CD4-positive, CD25-positive, alpha-beta regulatory T cell (primary cell): Measurements from ENCODE around the gene ARL9. TPM values are rescaled to one million over a fixed set of nuclear protein-coding genes. Genes with fewer than 3 reads are reported as not detected.

ENCODE experiments used
- ATAC-seq, 2 donors: fragments of 150-1000 bp; cut with Tn5 transposase; one replicate each; pipeline ENCODE4 v1.10.0; 2021; ENCODE audit warnings: low read depth in 2 of 2, moderate number of reproducible peaks in 2 of 2, moderate library complexity in 1 of 2
- DNase-seq, 3 donors: peaks; one replicate each; pipeline versions ENCODE4 v3.0.0 to v3.0.0-alpha.2; 2012 to 2022; ENCODE audit warnings: mixed read lengths in 1 of 3
- H3K27ac ChIP-seq: one replicate; pipeline ENCODE4 v1.7.0; 2013; ENCODE audit warnings: mild to moderate bottlenecking, low read length; ENCODE audit not compliant: insufficient read depth, poor library complexity, severe bottlenecking
- H3K27me3 ChIP-seq: one replicate; pipeline ENCODE4 v1.7.0; 2013; ENCODE audit warnings: low read length; ENCODE audit not compliant: control insufficient read depth, insufficient read depth
- H3K36me3 ChIP-seq: one replicate; pipeline ENCODE4 v1.7.0; 2013; ENCODE audit warnings: mild to moderate bottlenecking, low read length, moderate library complexity; ENCODE audit not compliant: control insufficient read depth, insufficient read depth
- H3K4me1 ChIP-seq: 2 replicates; pipeline ENCODE4 v1.7.0; 2013; ENCODE audit warnings: mild to moderate bottlenecking, low read length; ENCODE audit not compliant: insufficient read depth, control insufficient read depth, poor library complexity, severe bottlenecking
- H3K4me3 ChIP-seq: one replicate; pipeline ENCODE4 v1.7.0; 2013; ENCODE audit warnings: low read depth, mild to moderate bottlenecking, low read length, moderate library complexity
- H3K9me3 ChIP-seq, 2 experiments: 1 replicate in 1 of 2; 2 replicates in 1 of 2; pipeline ENCODE4 v1.7.0; 2013; ENCODE audit warnings: low read length in 2 of 2, mild to moderate bottlenecking in 1 of 2, moderate library complexity in 1 of 2; ENCODE audit not compliant: control insufficient read depth in 2 of 2
- H3K27ac Mint-ChIP-seq, 3 donors: one replicate each; pipeline ENCODE4 v1.8.0; 2020 to 2022; ENCODE audit warnings: mild to moderate bottlenecking in 3 of 3, mixed read lengths in 3 of 3, moderate library complexity in 2 of 3
- H3K27me3 Mint-ChIP-seq: one replicate; pipeline ENCODE4 v1.8.0; 2022; ENCODE audit warnings: mild to moderate bottlenecking, mixed read lengths
- H3K36me3 Mint-ChIP-seq: one replicate; pipeline ENCODE4 v1.8.0; 2020; ENCODE audit warnings: mixed read lengths
- H3K4me1 Mint-ChIP-seq, 4 donors: one replicate each; pipeline ENCODE4 v1.8.0; 2020 to 2022; ENCODE audit warnings: mixed read lengths in 4 of 4, mild to moderate bottlenecking in 1 of 4
- H3K4me3 Mint-ChIP-seq, 4 donors: one replicate each; pipeline ENCODE4 v1.8.0; 2020 to 2022; ENCODE audit warnings: mild to moderate bottlenecking in 4 of 4, mixed read lengths in 4 of 4, moderate library complexity in 3 of 4
- H3K9me3 Mint-ChIP-seq, 7 donors: one replicate each; pipeline ENCODE4 v1.8.0; 2020 to 2022; ENCODE audit warnings: mixed read lengths in 7 of 7, mild to moderate bottlenecking in 3 of 7, moderate library complexity in 2 of 7
- polyA plus RNA-seq, 4 donors: library from polyadenylated mRNA; unstranded; fragments of 300-500 nt; fragmentation: Illumina TruSeq; gene quantifications; one replicate each; pipeline ENCODE4 v1.2.3, GENCODE V29; 2021
- total RNA-seq: library from RNA; stranded (reverse); gene quantifications from one replicate; pipeline ENCODE4 v1.2.3, GENCODE V29; 2022

The ARL9 gene
- total and polyA plus RNA-seq, 5 donors from 2014 or later = not detected

GRCh38 chr4:56466910-56467283 is 38.7 kb upstream of the ARL9 start:
- H3K27me3 Mint-ChIP-seq = no peaks in the 10 kb centered on the region
- no peaks in the 10 kb centered on the region for H3K9me3 ChIP-seq
- H3K27ac ChIP-seq = peak overlapping the region; percentile 87
- peak overlapping the region; percentile 100 for H3K4me3 ChIP-seq
- peaks cover 17% of the 10 kb centered on the region for H3K36me3 Mint-ChIP-seq
- H3K27ac Mint-ChIP-seq = peak overlapping the region; percentile 98 to 99 (median 98)
- H3K36me3 ChIP-seq = peaks cover 19% of the 10 kb centered on the region
- no peaks in the 10 kb centered on the region for H3K27me3 ChIP-seq
- no peaks in the 10 kb centered on the region for H3K9me3 Mint-ChIP-seq
- ATAC-seq (no peak), DNase-seq (no peak)
- H3K4me1 Mint-ChIP-seq = peaks cover 42 to 77% (median 59%) of the 10 kb centered on the region in 4 donors
- H3K4me3 Mint-ChIP-seq = peak overlapping the region; percentile 96 to 99 (median 97)
- peaks cover 35% of the 10 kb centered on the region for H3K4me1 ChIP-seq

GRCh38 chr4:56467284-56468096 is 38.1 kb upstream of the ARL9 start, which contains the start of gene SRP72:
Gene SRP72 (plus strand): TSS chr4:56467617. CDS start chr4:56467636, 19 bp downstream.
- no peaks in the 10 kb centered on the region for H3K9me3 ChIP-seq
- H3K36me3 ChIP-seq = peaks cover 21% of the 10 kb centered on the region
- peak within 1 kb of the TSS; percentile 100 for H3K4me3 ChIP-seq
- H3K4me1 ChIP-seq = peaks cover 35% of the 10 kb centered on the region
- H3K4me1 Mint-ChIP-seq = peaks cover 38 to 72% (median 55%) of the 10 kb centered on the region in 4 donors
- peak within 1 kb of the TSS; percentile 87 for H3K27ac ChIP-seq
- peak; percentile 96 to 99 for ATAC-seq
- H3K36me3 Mint-ChIP-seq = peaks cover 14% of the 10 kb centered on the region
- peak within 1 kb of the TSS; percentile 96 to 99 (median 97) for H3K4me3 Mint-ChIP-seq
- no peaks in the 10 kb centered on the region for H3K9me3 Mint-ChIP-seq
- H3K27me3 ChIP-seq = no peaks in the 10 kb centered on the region
- peak within 1 kb of the TSS; percentile 98 to 99 (median 98) for H3K27ac Mint-ChIP-seq
- H3K27me3 Mint-ChIP-seq = no peaks in the 10 kb centered on the region
- DNase-seq = peak; percentile 90 to 95 (median 90)

GRCh38 chr4:56468097-56468422 is 37.5 kb upstream of the ARL9 start:
- ATAC-seq (peak; percentile 29 to 36), DNase-seq (peak in 2 of 3 donors; percentile 21 to 57)
- Mint-ChIP-seq H3K4me1 (peaks cover 38 to 70% (median 54%) of the 10 kb centered on the region in 4 donors), H3K36me3 (peaks cover 18% of the 10 kb centered on the region), H3K27me3 (no peaks in the 10 kb centered on the region), H3K27ac (peak overlapping the region; percentile 98 to 99 (median 98)), H3K9me3 (no peaks in the 10 kb centered on the region), H3K4me3 (peak overlapping the region; percentile 96 to 99 (median 97))
- peaks cover 24% of the 10 kb centered on the region for H3K36me3 ChIP-seq
- peak overlapping the region; percentile 100 for H3K4me3 ChIP-seq
- peak overlapping the region; percentile 87 for H3K27ac ChIP-seq
- H3K4me1 ChIP-seq = peaks cover 35% of the 10 kb centered on the region
- H3K27me3 ChIP-seq = no peaks in the 10 kb centered on the region
- no peaks in the 10 kb centered on the region for H3K9me3 ChIP-seq

- Histone ChIP-seq H3K27me3 (no peaks in the 10 kb centered on the region), H3K4me3 (peak overlapping the region; percentile 100), H3K36me3 (peaks cover 35% of the 10 kb centered on the region), H3K9me3 (no peaks in the 10 kb centered on the region), H3K27ac (no peak overlapping the region), H3K4me1 (peaks cover 35% of the 10 kb centered on the region)
- Mint-ChIP-seq H3K4me3 (peak overlapping the region; percentile 40 to 99 (median 78)), H3K9me3 (no peaks in the 10 kb centered on the region), H3K36me3 (peaks cover 18% of the 10 kb centered on the region), H3K27me3 (no peaks in the 10 kb centered on the region), H3K4me1 (peaks cover 32 to 55% (median 49%) of the 10 kb centered on the region in 4 donors), H3K27ac (peak overlapping the region in 2 of 3 donors; percentile 24 to 82)
- DNase-seq (peak in 1 of 3 donors; percentile 47), ATAC-seq (no peak)
Observed at GRCh38 chr4:56469489-56470210, 35.9 kb upstream of the ARL9 start.

- no peak overlapping the region for H3K4me3 Mint-ChIP-seq
- DNase-seq (no peak), ATAC-seq (no peak)
- no peaks in the 10 kb centered on the region for H3K9me3 Mint-ChIP-seq
- no peak overlapping the region for H3K4me3 ChIP-seq
- peaks cover 86% of the 10 kb centered on the region for H3K36me3 ChIP-seq
- H3K9me3 ChIP-seq = no peaks in the 10 kb centered on the region
- H3K4me1 Mint-ChIP-seq = peaks cover 2 to 8% (median 5%) of the 10 kb centered on the region in 4 donors
- H3K27me3 ChIP-seq = no peaks in the 10 kb centered on the region
- no peak overlapping the region for H3K27ac ChIP-seq
- no peaks in the 10 kb centered on the region for H3K27me3 Mint-ChIP-seq
- peaks cover 47% of the 10 kb centered on the region for H3K36me3 Mint-ChIP-seq
- H3K27ac Mint-ChIP-seq = no peak overlapping the region
- H3K4me1 ChIP-seq = no peaks in the 10 kb centered on the region
Observed at GRCh38 chr4:56475917-56476316, 29.7 kb upstream of the ARL9 start.

- Mint-ChIP-seq H3K36me3 (peaks cover 41% of the 10 kb centered on the region), H3K4me1 (peaks cover 0 to 4% (median 2%) of the 10 kb centered on the region in 4 donors), H3K9me3 (no peaks in the 10 kb centered on the region), H3K27ac (no peak overlapping the region), H3K4me3 (no peak overlapping the region), H3K27me3 (no peaks in the 10 kb centered on the region)
- H3K9me3 ChIP-seq = no peaks in the 10 kb centered on the region
- peaks cover 78% of the 10 kb centered on the region for H3K36me3 ChIP-seq
- no peaks in the 10 kb centered on the region for H3K4me1 ChIP-seq
- H3K27me3 ChIP-seq = no peaks in the 10 kb centered on the region
- H3K4me3 ChIP-seq = no peak overlapping the region
- no peak for ATAC-seq
- H3K27ac ChIP-seq = no peak overlapping the region
- no peak for DNase-seq
Observed at GRCh38 chr4:56477192-56477702, 28.3 kb upstream of the ARL9 start.

GRCh38 chr4:56480691-56481090 is 24.9 kb upstream of the ARL9 start:
- H3K4me3 ChIP-seq = no peak overlapping the region
- H3K27ac ChIP-seq = no peak overlapping the region
- no peaks in the 10 kb centered on the region for H3K9me3 Mint-ChIP-seq
- no peak for ATAC-seq
- H3K4me3 Mint-ChIP-seq = no peak overlapping the region
- H3K9me3 ChIP-seq = no peaks in the 10 kb centered on the region
- peaks cover 0 to 13% (median 3%) of the 10 kb centered on the region in 4 donors for H3K4me1 Mint-ChIP-seq
- H3K27me3 ChIP-seq = no peaks in the 10 kb centered on the region
- peaks cover 81% of the 10 kb centered on the region for H3K36me3 ChIP-seq
- H3K36me3 Mint-ChIP-seq = peaks cover 43% of the 10 kb centered on the region
- H3K27ac Mint-ChIP-seq = peak overlapping the region in 1 of 3 donors; percentile 26
- no peak for DNase-seq
- H3K4me1 ChIP-seq = no peaks in the 10 kb centered on the region
- no peaks in the 10 kb centered on the region for H3K27me3 Mint-ChIP-seq
